Measurements from ENCODE around the gene CAGE1.
"Not testable (repeated sequence)": the region's sequence is repeated elsewhere in the genome, so short reads cannot be mapped to it uniquely, and the experiment has no call there.

CAGE1 gene

DNA sequence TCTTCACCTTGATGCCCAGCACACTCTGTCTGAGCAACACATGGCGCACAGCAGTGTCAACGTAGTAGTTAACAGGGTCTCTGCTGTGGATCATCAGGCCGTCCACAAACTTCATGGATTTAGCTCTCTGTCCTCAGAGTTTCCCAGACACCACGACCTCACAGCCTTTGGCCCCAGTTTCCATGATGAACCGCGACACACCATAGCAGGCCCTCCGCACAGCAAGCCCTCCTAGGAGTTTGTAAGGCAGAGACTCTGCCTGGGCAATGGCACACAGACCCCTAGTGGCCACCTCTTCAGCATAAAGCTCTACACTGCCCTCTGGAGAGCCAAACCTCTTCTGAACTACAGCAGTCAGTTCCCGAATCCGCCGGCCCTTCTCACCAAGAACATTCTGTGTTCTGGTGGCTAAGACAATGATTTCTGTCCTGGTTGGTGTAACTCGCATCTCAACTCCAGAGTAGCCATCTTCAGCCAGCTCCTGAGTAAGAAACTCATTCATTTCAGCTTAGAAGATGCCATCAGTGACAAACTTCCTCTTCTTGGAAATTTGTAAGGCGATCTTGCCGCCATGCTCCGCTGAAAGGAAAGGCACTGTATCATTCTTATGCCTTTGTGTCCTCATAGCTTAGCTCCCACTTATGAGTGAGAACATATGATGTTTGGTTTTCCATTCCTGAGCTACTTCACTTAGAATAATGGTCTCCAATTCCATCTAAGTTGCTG lies 50.4 kb downstream of the CAGE1 start:
- peak; percentile 42 for DNase-seq (ENCODE audit: low spot score)

DNA sequence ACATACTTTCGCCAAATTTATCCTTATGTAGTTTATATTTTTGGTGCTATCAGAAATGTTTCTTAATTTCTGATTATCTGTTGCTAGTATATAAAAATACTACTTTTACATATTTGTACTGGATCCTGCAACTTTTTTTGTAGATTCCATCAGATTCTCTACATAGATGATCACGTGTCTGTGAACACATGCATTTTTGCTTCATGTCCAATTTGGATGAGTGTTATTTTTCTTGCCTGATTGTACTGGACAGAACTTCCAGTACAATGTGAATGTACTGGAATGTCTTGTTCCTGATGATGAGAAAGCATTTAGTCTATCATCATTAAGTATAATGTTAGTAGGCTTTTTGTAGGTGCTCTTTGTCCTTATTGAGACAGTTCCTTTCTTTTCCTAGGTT lies 51.5 kb downstream of the CAGE1 start:
- DNase-seq (ENCODE audit: low spot score), result no peak

DNA sequence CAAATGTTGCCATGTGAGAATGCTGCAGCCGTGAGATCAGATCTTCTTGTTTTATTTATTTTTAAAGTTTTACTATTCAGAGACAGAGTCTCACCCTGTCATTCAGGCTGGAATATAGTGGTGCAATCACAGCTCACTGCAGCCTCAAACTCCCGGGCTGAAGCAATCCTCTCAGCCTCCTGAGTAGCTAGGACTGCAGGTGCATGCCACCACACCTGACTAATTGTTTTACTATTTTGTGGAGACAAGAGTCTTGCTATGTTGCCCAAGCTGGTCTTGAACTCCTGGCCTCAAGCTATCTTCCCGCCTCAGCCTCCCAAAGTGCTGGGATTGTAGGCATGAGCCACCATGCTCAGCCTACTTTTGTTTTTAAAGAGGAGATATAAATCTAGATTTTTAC lies 54.0 kb downstream of the CAGE1 start:
- DNase-seq (ENCODE audit: low spot score), result no peak

DNA sequence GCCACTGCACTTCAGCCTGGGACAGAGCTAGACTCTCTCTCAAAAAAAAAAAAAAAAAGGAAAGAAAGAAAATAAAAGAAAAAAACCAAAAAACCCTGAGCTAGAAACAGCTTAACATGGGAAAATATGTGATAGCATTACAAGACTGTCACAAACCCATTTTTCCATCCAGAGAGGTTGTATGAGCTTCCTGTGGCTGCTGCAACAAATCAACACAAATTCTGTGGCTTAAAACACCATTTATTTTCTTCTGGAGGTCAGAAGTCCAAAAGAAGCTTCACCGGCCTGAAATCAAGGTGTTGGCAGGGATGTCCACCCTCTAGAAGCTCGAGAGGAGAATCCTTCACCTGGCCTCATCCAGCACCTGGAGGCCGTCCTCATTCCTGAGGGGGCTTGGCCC lies 54.9 kb downstream of the CAGE1 start:
- no peak for DNase-seq (ENCODE audit: low spot score)

DNA sequence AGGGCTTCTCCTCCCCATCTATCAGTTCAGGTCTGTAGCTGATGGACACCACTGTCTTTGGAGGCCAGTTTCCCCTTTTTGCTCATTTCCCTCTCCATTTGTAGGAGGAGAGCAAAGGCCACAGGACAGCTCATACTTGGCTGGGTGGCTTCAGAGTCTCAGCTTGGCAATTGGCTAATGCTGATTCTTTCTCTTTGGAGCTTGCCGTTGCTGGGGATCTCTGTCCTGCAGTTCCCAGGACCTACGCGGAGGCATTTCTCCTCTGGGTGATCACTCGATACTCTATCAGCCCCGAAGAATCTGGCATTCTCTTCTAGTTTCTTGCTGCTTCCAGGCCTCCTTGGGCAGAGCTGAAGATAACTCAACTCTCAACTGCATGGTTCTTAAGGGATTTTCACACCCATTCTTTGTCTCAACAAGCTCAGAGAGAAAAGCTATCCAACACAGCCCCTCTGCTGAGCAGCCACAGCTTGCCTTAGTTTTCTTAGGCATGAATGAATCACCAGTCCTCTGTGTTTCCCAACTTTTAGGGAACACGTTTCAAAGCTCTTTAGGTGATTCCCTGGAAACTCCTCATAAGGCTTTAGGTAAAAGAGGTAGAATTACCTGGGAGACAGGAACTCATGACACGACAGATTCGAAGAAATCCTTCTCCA lies 57.3 kb downstream of the CAGE1 start:
- no peak for DNase-seq (ENCODE audit: low spot score)

DNA sequence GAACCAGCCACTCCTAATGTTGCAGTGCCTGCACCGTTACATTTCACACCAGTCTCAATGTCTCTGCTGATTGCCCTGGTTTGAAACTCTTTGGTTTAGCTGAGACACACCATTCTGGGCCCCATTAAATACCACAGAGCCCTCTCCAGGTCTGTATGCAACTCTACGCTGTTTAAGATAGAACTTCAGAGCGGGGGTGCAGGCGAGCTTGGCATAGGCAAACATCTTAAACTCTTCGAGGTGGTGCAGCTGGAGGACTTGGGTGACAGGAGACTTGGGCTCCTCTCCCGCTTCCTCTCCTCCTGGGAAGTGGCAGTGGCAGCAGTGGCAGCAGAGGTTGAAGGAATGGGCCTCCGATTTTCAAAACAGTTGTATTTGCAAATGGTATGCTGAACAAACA lies 58.1 kb downstream of the CAGE1 start:
- no peak for DNase-seq (ENCODE audit: low spot score)

DNA sequence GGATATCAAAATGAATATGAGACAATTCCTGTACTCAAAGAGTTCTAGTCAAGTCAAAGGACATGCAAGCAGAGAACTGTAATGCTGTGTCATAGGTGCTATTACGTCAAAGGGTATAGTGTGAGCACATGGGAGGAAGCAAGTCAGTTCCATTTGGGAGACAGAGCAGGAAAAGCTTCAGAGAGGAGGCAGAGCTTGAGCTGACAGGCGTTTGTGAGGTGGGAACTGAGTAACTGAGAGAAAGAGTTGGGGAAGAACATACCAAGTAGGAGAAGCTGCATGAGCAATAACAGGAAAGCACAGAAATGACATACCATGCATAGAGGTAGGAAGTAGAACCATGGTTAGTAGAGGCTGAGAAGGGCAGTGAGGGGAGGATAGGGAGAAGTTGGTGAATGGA lies 61.3 kb downstream of the CAGE1 start:
- no peak for DNase-seq (ENCODE audit: low spot score)

DNA sequence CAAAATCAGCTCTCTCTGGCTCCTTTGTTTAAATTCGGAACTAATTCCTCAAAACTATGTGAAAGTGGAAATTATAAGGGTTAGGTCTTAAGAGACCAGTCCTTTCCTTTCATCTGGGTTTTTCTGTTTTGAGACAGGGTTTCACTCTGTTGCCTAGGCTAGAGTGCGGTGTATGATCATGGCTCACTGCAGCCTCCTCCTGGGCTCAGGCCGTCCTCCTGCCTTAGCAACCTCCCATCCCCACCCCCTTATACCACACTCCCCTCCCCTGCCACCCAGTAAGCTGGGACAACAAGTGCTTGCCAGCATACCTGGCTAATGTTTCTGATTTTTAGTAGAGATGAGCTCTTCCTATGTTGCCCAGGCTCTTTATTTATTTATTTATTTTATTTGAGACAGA lies 63.8 kb downstream of the CAGE1 start:
- no peak for DNase-seq (ENCODE audit: low spot score)

DNA sequence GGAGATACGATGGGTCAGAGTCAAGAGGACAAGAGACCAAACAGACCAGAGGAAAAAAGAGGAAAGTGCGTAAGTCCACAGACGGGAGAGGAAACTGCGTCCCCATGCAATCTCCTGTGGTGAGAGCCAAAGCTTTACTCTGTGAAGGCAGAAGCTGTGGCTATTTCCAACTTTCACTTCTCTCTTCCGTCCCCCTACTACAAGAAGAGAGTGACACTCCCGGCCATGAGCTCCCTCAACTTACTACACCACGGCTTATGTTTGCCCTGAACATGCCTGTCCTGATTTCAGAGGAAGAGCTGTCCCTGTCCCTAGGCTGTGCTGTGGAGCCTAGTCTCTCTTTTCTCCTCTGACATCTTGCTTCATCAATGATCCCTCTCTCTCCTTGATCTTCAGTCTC lies 65.0 kb downstream of the CAGE1 start:
- DNase-seq (ENCODE audit: low spot score), result no peak

DNA sequence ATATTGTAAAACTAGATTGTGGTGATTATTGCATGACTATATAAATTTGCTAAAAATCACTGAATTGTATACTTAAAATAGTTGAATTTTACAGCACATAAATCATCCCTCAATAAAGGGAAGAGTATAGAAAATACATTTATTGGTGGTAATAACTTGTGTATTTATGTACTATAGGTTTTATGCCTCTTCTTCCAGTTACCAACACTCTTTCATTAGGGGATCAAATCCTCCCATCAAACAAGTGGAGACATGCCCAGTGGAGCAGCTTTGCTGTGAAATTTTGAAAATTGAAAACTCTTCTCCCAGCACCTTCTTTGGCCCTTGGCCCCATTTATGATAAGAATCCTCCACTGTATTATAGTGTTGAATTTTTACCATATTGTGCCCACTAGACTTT lies 66.5 kb downstream of the CAGE1 start:
- no peak for DNase-seq (ENCODE audit: low spot score)

DNA sequence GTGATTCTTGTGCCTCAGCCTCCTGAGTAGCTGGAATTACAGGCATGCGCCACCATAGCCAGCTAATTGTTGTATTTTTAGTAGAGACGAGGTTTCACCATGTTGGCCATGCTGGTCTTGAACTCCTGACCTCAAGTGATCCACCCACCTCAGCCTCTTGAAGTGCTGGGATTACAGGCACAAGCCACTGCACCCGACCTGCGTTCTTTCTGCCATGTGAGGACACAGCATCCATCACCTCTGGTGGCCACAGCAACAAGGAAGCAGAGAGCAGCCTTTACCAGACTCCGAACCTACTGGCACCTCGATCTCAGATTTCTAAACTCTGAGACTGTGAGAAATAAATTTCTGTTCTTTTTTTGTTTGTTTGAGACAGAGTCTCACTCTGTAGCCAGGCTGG lies 67.7 kb downstream of the CAGE1 start:
- not testable (repeated sequence) for DNase-seq (ENCODE audit: low spot score)

DNA sequence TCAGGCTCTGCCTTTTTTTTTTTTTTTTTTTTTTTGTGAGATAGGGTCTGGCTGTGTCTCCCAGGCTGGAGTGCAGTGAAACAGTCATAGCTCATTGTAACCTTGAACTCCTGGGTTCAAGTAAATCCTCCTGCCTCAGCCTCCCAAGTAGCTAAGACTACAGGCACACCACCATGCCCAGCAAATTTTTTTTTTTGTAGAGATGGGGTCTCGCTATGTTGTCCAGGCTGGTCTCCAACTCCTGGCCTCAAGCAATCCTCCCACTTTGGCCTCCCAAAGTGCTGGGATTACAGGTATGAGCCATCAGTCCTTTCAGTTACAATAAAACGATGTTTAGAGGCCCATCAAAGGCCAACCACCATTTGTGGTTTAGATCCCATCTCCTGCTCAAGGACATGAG lies 70.1 kb downstream of the CAGE1 start:
- DNase-seq (ENCODE audit: low spot score), result not testable (repeated sequence)

DNA sequence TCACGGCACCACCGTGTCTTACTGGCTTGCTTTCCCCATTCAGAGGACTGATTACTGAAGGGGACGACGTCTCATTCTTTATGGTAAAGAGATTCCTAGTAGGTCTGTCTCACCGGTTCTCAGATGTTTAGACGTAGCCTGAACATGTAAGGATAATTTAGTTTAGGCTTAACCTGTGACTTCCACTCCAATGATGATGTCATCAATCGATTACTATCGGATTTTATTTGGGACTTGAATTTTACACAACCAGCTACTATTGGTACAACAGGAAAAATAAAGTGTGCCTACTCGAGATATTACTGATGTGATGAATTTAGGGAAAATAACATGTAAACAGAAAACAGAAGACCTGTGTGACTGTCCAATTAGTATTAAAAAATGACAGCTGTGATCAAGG lies 72.0 kb downstream of the CAGE1 start:
- DNase-seq (ENCODE audit: low spot score), result no peak

DNA sequence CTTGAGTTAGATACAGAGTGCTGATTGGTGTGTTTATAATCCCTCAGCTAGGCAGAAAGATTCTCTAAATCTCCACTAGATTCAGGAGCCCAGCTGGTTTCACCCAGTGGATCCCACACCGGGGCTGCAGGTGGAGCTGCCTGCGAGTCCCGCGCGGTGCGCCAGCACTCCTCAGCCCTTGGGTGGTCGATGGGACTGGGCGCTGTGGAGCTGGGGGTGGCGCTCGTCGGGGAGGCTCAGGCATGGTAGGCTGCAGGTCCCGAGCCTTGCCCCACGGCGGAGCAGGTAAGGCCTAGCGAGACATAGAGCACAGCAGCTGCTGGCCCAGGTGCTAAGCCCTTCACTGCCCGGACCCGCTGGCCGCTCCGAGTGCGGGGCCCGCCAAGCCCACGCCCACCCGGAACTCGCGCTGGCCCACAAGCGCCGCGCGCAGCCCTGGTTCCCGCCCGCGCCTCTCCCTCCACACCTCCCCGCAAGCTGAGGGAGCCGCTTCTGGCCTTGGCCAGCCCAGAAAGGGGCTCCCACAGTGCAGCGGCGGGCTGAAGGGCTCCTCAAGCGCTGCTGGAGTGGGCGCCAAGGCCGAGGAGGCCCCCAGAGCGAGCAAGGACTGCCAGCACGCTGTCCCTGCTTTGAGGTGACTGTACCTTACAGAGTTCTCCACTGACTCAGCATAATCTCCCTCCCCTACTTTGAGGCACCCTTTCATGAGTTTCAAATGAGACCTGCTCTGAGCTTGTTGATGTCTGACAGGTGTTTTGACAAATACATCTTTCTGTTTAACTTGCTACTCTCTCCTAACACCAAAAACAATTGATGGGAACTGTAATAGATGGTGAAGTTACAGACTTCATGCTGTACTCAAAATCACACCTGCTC lies 72.6 kb downstream of the CAGE1 start:
- no peak for DNase-seq (ENCODE audit: low spot score)

DNA sequence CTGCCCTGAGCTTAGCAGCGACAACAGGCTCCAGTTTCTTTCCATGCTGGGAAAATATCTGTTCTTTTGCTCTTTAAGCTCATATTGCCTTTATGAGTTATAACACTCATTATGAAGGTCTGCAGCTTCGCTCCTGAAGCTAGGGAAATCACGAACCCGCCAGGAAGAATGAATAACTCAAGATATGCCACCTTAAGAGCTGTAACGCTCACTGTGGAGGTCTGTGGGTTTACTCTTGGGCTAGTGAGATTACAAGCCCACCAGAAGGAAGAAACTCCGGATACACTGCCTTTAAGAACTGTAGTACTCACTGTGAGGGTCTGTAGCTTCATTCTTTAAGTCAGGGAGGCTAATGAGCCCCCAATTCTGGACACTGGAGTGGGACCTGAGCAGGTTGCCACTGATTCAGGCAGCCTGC lies 73.6 kb downstream of the CAGE1 start:
- DNase-seq (ENCODE audit: low spot score), result no peak

DNA sequence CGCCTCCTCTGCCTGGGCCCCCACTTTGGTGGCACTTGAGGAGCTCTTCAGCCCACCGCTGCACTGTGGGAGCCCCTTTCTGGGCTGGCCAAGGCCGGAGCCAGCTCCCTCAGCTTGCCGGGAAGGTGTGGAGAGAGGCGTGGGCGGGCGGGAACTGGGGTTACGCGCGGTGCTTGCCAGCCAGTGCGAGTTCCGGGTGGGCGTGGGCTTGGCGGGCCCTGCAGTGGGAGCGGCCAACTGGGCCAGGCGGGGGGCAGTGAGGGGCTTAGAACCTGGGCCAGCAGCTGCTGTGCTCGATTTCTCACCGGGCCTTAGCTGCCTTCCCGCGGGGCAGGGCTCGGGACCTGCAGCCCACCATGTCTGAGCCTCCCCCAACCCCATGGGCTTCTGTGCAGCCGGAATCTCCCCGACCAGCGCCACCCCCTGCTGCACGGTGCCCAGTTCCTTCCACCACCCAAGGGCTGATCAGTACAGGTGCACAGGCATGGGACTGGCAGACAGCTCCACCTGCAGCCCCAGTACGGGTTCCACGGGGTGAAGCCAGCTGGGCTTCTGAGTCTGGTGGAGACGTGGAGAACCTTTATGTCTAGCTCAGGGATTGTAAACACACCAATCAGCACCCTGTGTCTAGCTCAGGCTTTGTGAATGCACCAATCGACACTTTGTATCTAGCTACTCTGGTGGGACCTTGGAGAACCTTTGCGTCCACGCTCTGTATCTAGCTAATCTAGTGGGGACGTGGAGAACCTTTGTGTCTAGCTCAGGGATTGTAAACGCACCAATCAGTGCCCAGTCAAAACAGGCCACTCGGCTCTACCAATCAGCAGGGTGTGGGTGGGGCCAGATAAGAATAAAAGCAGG lies 74.2 kb downstream of the CAGE1 start:
- DNase-seq (ENCODE audit: low spot score), result not testable (repeated sequence)

DNA sequence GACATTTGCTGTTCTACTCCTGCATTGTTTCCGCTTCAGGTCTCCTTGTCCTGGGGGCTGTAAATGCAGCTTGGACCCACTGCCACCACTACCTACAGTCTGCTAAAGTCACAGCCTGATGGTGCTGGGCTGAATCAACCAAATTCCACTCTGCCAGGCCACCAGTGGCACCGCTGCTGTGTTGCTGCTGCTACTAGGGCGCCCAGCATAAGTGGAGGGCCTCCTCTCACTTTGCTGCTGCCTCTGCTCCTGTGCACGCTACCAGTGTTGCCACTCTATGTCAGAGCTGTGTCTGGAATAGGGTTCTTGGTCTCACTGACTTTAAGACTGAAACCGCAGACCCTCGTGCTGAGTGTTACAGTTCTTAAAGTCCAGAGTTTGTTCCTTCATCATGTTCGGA lies 75.1 kb downstream of the CAGE1 start:
- no peak for DNase-seq (ENCODE audit: low spot score)

DNA sequence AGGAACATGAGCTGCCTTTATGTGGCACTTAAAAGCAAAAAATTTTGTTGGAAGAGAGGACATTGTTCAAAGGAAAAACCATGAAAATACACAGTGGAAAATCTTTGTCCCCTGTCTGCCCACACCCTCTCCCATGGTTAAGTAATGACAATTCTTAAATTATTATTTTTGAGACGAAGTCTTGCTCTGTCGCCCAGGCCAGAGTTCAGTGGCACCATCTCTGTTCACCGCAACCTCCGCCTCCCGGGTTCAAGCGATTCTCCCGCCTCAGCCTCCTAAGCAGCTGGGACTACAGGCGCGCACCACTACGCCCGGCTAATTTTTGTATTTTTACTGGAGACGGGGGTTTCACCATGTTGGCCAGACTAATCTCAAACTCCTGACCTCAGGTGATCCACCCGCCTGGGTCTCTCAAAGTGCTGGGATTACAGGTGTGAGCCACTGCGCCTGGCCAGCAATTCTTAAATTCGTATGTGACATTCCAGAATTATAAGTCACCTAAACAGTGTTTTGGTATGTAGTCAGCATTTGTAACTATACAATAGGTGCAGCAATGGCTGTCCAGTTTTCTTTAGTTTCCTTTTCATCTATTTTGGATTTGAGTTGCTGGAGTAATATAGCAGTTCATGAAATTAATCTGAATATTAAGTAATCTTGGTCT lies 75.9 kb downstream of the CAGE1 start:
- DNase-seq (ENCODE audit: low spot score), result no peak

DNA sequence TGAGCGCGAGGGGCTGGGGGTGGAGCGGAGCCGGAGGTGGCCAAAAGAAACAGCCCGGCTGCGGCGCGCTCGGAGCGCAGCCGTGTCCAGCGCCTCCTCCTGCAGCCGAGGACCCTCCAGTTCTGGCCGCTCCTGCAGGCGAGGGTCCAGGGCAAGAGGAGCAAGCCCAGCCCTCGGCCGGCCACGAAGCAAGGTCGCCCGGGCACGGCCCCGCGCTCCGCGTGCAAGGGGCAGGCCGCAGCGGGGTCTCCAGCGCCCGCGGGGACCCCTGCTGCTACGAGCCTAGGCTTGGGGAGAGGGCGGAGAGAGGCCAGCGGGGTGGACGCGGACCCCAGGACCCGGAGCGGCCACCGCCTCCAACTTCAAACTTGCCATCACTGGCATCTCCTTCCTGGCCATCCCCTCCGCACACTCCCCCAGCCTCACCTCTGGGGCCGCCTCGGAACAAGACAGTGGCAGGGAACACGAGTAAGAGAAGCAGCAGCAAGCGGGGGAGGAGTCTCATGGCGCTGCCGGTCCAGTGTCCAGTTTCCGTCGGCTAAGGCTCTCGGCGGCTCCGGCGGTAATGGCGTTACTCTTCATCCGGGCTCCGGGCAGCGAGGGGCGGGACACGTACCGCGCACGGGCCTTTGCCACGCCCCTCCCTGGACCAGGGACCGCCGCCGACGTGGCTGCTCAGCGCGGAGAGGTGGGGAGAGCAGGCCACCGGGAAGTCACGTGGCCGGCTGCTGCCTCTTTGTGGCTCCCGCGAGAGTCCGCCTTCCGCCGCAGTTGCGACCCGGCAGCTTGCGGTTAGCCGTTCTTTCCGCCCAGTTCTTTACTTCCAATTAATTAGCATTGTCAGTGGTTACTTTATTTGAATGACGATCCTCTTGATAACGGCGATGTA lies 76.7 kb downstream of the CAGE1 start, which contains the start of gene SSR1:
Gene SSR1, minus strand, starts transcription at position 584 of the 889 bp plus-strand sequence. Its CDS starts 79 bp downstream, at position 505.
- DNase-seq (ENCODE audit: low spot score), result peak; percentile 94

Data from SK-N-DZ (cell line).